ENCODE measurements around the gene SREBF2. TPM values are rescaled to one million over a fixed set of nuclear protein-coding genes. Genes with fewer than 3 reads are reported as not detected.
A peak's percentile ranks its signal among the peaks of the same experiment; 100 is the strongest.

The SREBF2 gene
- total and polyA plus RNA-seq, 2 of the 13 experiments (the other 11 are each of a cell fraction or from before 2014, with no cell fraction given): 53.8 to 72.6 TPM

DNA sequence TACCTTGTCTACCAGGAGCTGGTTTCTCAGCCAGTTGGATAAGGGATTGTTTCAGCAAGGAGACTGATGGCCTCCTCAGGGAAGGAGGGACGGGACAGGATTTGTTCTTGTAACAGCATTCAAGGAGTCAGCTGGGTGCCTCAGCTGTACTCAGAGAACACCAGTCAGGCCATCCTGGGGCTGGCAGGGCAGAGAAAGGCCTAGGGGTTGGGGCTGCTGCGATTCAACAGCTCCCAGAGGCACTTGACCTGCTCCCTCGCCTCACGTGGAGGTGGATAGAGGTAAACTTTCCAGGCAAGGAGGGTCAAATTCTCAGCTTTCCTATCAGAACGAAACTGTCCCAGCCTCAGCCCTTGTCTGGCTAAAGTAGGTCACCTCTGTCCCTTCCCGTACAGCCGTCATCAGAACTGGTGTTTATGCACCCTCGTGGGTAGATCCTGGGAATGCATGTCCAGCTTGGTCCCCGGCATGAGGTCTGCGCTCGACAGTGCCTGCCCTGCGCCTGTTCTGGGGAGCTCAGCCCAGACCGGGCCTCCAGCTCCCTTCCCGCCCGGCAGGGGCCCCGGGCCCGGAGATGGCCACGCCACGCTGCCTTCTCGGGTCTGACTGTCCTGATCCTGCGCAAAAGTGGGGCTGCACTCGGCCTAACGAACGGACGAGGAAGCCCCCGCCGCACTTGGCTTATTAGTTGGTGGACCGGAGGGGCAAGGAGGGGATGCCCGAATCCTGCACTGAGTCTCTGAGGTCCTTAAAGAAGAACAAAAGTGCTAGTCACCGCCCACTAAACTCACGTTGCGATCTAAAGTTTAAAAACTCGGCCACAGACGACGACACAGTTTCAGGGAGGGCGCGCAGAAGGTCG is 33.2 kb upstream of the SREBF2 start (continued):
- TF ChIP-seq SNAPC2 (CRISPR knock-in tag; IDR thresholded peaks at IDR 0.05) (peak; percentile 19; the same call in 1 of the 2 replicates), ZIK1 (CRISPR knock-in tag; IDR thresholded peaks at IDR 0.05; ENCODE audit: borderline replicate concordance, low read depth) (0 out of 2 replicates have a peak, but pooled peaks have one; percentile 32), ZC3H13 (CRISPR knock-in tag; IDR thresholded peaks at IDR 0.05) (peak; percentile 76; the same call in 1 of the 2 replicates), ZNF605 (CRISPR knock-in tag; IDR thresholded peaks at IDR 0.05) (no peak; the same call in 1 of the 2 replicates), ZKSCAN8 (CRISPR knock-in tag; IDR thresholded peaks at IDR 0.05; ENCODE audit: borderline replicate concordance) (0 out of 2 replicates have a peak, but pooled peaks have one; percentile 9), CENPT (CRISPR knock-in tag; IDR thresholded peaks at IDR 0.05; ENCODE audit: low read depth) (no peak), SIX4 (CRISPR knock-in tag; IDR thresholded peaks at IDR 0.05) (no peak), ZBTB38 (CRISPR knock-in tag; IDR thresholded peaks at IDR 0.05) (peak; percentile 90), ZNF557 (CRISPR knock-in tag; IDR thresholded peaks at IDR 0.05) (no peak), RARA (CRISPR knock-in tag; IDR thresholded peaks at IDR 0.05) (no peak), NR2C2 (CRISPR knock-in tag; IDR thresholded peaks at IDR 0.05; ENCODE audit: borderline replicate concordance) (no peak), SIN3A (IDR thresholded peaks at IDR 0.05; ENCODE audit: borderline replicate concordance, low read depth, low read length) (no peak), TSC22D2 (CRISPR knock-in tag; IDR thresholded peaks at IDR 0.05; ENCODE audit: borderline replicate concordance) (peak; percentile 46; the same call in 1 of the 2 replicates), RXRB (CRISPR knock-in tag; IDR thresholded peaks at IDR 0.05; ENCODE audit: borderline replicate concordance) (no peak), REL (CRISPR knock-in tag; conservative IDR thresholded peaks at IDR 0.05) (0 out of 2 replicates have a peak, but pooled peaks have one; percentile 29), NRL (CRISPR knock-in tag; IDR thresholded peaks at IDR 0.05; ENCODE audit: borderline replicate concordance) (no peak), THAP8 (CRISPR knock-in tag; IDR thresholded peaks at IDR 0.05; ENCODE audit: borderline replicate concordance) (no peak), ZSCAN21 (CRISPR knock-in tag; IDR thresholded peaks at IDR 0.05; ENCODE audit: borderline replicate concordance) (0 out of 2 replicates have a peak, but pooled peaks have one; percentile 38)
- TF ChIP-seq, protein P1, sequence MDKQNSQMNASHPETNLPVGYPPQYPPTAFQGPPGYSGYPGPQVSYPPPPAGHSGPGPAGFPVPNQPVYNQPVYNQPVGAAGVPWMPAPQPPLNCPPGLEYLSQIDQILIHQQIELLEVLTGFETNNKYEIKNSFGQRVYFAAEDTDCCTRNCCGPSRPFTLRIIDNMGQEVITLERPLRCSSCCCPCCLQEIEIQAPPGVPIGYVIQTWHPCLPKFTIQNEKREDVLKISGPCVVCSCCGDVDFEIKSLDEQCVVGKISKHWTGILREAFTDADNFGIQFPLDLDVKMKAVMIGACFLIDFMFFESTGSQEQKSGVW (CRISPR knock-in tag; IDR thresholded peaks at IDR 0.05; ENCODE audit: borderline replicate concordance): no peak
- TF ChIP-seq, protein P2, sequence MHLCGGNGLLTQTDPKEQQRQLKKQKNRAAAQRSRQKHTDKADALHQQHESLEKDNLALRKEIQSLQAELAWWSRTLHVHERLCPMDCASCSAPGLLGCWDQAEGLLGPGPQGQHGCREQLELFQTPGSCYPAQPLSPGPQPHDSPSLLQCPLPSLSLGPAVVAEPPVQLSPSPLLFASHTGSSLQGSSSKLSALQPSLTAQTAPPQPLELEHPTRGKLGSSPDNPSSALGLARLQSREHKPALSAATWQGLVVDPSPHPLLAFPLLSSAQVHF (CRISPR knock-in tag; IDR thresholded peaks at IDR 0.05): peak; percentile 74; the same call in 1 of the 2 replicates
- TF ChIP-seq, protein P3, sequence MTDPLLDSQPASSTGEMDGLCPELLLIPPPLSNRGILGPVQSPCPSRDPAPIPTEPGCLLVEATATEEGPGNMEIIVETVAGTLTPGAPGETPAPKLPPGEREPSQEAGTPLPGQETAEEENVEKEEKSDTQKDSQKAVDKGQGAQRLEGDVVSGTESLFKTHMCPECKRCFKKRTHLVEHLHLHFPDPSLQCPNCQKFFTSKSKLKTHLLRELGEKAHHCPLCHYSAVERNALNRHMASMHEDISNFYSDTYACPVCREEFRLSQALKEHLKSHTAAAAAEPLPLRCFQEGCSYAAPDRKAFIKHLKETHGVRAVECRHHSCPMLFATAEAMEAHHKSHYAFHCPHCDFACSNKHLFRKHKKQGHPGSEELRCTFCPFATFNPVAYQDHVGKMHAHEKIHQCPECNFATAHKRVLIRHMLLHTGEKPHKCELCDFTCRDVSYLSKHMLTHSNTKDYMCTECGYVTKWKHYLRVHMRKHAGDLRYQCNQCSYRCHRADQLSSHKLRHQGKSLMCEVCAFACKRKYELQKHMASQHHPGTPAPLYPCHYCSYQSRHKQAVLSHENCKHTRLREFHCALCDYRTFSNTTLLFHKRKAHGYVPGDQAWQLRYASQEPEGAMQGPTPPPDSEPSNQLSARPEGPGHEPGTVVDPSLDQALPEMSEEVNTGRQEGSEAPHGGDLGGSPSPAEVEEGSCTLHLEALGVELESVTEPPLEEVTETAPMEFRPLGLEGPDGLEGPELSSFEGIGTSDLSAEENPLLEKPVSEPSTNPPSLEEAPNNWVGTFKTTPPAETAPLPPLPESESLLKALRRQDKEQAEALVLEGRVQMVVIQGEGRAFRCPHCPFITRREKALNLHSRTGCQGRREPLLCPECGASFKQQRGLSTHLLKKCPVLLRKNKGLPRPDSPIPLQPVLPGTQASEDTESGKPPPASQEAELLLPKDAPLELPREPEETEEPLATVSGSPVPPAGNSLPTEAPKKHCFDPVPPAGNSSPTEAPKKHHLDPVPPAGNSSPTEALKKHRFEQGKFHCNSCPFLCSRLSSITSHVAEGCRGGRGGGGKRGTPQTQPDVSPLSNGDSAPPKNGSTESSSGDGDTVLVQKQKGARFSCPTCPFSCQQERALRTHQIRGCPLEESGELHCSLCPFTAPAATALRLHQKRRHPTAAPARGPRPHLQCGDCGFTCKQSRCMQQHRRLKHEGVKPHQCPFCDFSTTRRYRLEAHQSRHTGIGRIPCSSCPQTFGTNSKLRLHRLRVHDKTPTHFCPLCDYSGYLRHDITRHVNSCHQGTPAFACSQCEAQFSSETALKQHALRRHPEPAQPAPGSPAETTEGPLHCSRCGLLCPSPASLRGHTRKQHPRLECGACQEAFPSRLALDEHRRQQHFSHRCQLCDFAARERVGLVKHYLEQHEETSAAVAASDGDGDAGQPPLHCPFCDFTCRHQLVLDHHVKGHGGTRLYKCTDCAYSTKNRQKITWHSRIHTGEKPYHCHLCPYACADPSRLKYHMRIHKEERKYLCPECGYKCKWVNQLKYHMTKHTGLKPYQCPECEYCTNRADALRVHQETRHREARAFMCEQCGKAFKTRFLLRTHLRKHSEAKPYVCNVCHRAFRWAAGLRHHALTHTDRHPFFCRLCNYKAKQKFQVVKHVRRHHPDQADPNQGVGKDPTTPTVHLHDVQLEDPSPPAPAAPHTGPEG (CRISPR knock-in tag; IDR thresholded peaks at IDR 0.05): no peak

Measured in HepG2 (cell line).